Adrenal gland (tissue), 12 donors: ENCODE results near the gene TMEM109. TPM values are rescaled to one million over a fixed set of nuclear protein-coding genes. Genes with fewer than 3 reads are reported as not detected.

ENCODE experiments used
- DNase-seq, 7 donors: peaks; one replicate each; pipeline ENCODE4 v3.0.0-alpha.2; 2019 to 2020
- H3K27ac ChIP-seq, 5 donors: fragments of 200-600 bp; sonication (generic) in 4 of 5; 1 replicate in 3 of 5; 2 replicates in 2 of 5; pipeline versions ENCODE4 v1.5.1 to v1.8.0; 2016 to 2020; ENCODE audit warnings: mild to moderate bottlenecking in 1 of 5
- H3K27me3 ChIP-seq: fragments of 200-600 bp; 2 replicates; pipeline ENCODE4 v1.8.0; 2021
- H3K36me3 ChIP-seq, 2 donors: fragments of 200-600 bp; replicated peaks in 1 of 2; 1 replicate in 1 of 2; 2 replicates in 1 of 2; pipeline versions ENCODE4 v1.5.1 to v1.8.0; 2018 to 2022
- H3K4me1 ChIP-seq, 2 donors: fragments of 200-600 bp; replicated peaks in 1 of 2; 1 replicate in 1 of 2; 2 replicates in 1 of 2; pipeline versions ENCODE4 v1.5.1 to v1.8.0; 2018 to 2021
- H3K4me3 ChIP-seq, 4 donors: fragments of 200-600 bp; sonication (generic) in 3 of 4; one replicate each; pipeline ENCODE4 v1.5.1; 2016 to 2018
- H3K9me3 ChIP-seq, 3 donors: fragments of 200-600 bp; sonication (generic) in 1 of 3; replicated peaks in 1 of 3; 1 replicate in 2 of 3; 2 replicates in 1 of 3; pipeline versions ENCODE4 v1.5.1 to v1.8.0; 2016 to 2021
- CTCF ChIP-seq, 6 experiments: fragments of 450-650 bp in 4 of 6; fragments of 200-600 bp in 2 of 6; sonication (generic) in 1 of 6; IDR thresholded peaks; 1 replicate in 5 of 6; 2 replicates in 1 of 6; pipeline versions ENCODE4 v1.5.1 to v1.8.0; 2016 to 2021; ENCODE audit warnings: antibody characterized with exemption in 6 of 6, mild to moderate bottlenecking in 2 of 6, moderate library complexity in 1 of 6
- POLR2A ChIP-seq, 2 donors: fragments of 450-650 bp; IDR thresholded peaks; one replicate each; pipeline ENCODE4 v1.6.1; 2017; ENCODE audit warnings: antibody characterized with exemption in 2 of 2, mild to moderate bottlenecking in 2 of 2, moderate library complexity in 1 of 2
- WGBS, 4 donors: extraction: QIAGEN DNeasy Blood & Tissue Kit in 2 of 4; methylation state at CpG; one replicate each; pipeline versions ENCODE4 v1.1.5 to v1.1.7; 2013 to 2017; 5-methylcytosine and 5-hydroxymethylcytosine counted together
- intact Hi-C, 2 donors: fragments of 100-400 bp; cut with DNase I; formaldehyde crosslinking; loops; one replicate each; pipeline versions ENCODE4 v1.14.1 to v1.15.0; 2022 to 2023
- polyA plus RNA-seq, 3 donors: library from polyadenylated mRNA; stranded (reverse); fragments of 200-250 nt in 2 of 3; fragments of 350-450 nt in 1 of 3; fragmentation: Illumina TruSeq in 1 of 3; extraction: RNeasy Lipid Tissue Mini Kit (QIAGEN cat#74804) in 1 of 3; gene quantifications; one replicate each; pipeline ENCODE4 v1.2.3, GENCODE V29; 2013 to 2014
- total RNA-seq, 9 donors: library from RNA; depleted of rRNA in 4 of 9; stranded (reverse); fragments of >200 nt in 4 of 9; fragments of 120-200 nt in 1 of 9; fragmentation: NEBNext Ultra II Directional in 1 of 9; extraction: Animal tissue kit (Norgen Biotek cat#: 25700) in 1 of 9; gene quantifications; one replicate each; pipeline versions ENCODE4 v1.1.0 to v1.2.4, GENCODE V29; 2013 to 2023
- donor health status: healthy with polysubstance abuse.
- donor health status: Bipolar disorder and iron deficiency.
- donor health status: DM: yes; HTN: yes; CAD: no.
- donor health status: DM: no; HTN: no; CAD: no.
- donor health status: DM: no; HTN: no; CAD: no.
- donor health status: DM: yes; HTN: yes; CAD: no.

The TMEM109 gene
- total and polyA plus RNA-seq, 12 donors: 29.3 to 115 (median 84.8) TPM

- 48 to 57% (median 51%) methylated on average over 4 to 5 of the region's 5 CpGs for WGBS, 4 donors
- TF ChIP-seq POLR2A (IDR thresholded peaks at IDR 0.05) (no peak), CTCF (IDR thresholded peaks at IDR 0.05) (peak; percentile 26 to 68 (median 53))
- Histone ChIP-seq H3K4me3 (no peak overlapping the region), H3K36me3 (peaks cover 0 to 17% of the 10 kb centered on the region in 2 donors), H3K9me3 (no peaks in the 10 kb centered on the region), H3K4me1 (peaks cover 0 to 4% of the 10 kb centered on the region in 2 donors), H3K27ac (no peak overlapping the region), H3K27me3 (no peaks in the 10 kb centered on the region)
- intact Hi-C loops: loop anchor here in 1 of 2 donors (5.0 kb wide), 1 partner anchor 55 kb away; no protein-coding TSS in a partner anchor
- DNase-seq: peak; percentile 45 to 78 (median 60)
Measured at GRCh38 chr11:60887556-60887955, 26.4 kb upstream of the TMEM109 start.

GRCh38 chr11:60889869-60890311 is 24.1 kb upstream of the TMEM109 start:
- Histone ChIP-seq H3K36me3 (peaks cover 0 to 39% of the 10 kb centered on the region in 2 donors), H3K27me3 (no peaks in the 10 kb centered on the region), H3K4me1 (peaks cover 0 to 4% of the 10 kb centered on the region in 2 donors), H3K4me3 (no peak overlapping the region), H3K9me3 (no peaks in the 10 kb centered on the region), H3K27ac (no peak overlapping the region)
- peak in 1 of 7 donors; percentile 41 for DNase-seq
- TF ChIP-seq CTCF (IDR thresholded peaks at IDR 0.05): no peak
- TF ChIP-seq POLR2A (IDR thresholded peaks at IDR 0.05): no peak
- intact Hi-C loops: loop anchor here in 1 of 2 donors (5.0 kb wide), 2 partner anchors 58 to 113 kb away; no protein-coding TSS in a partner anchor
- WGBS, 4 donors: 71 to 80% (median 75%) methylated on average over 6 of the region's 6 CpGs

- Histone ChIP-seq H3K4me3 (no peak overlapping the region), H3K36me3 (peaks cover 0 to 47% of the 10 kb centered on the region in 2 donors), H3K27me3 (no peaks in the 10 kb centered on the region), H3K4me1 (peaks cover 0 to 4% of the 10 kb centered on the region in 2 donors), H3K9me3 (no peaks in the 10 kb centered on the region), H3K27ac (no peak overlapping the region)
- TF ChIP-seq CTCF (IDR thresholded peaks at IDR 0.05) (no peak), POLR2A (IDR thresholded peaks at IDR 0.05) (no peak)
- intact Hi-C loops: loop anchor here in 1 of 2 donors (5.0 kb wide), 1 partner anchor 113 kb away; no protein-coding TSS in a partner anchor
- WGBS, 4 donors: 45 to 62% (median 51%) methylated on average over 4 to 5 of the region's 5 CpGs
- DNase-seq: peak in 1 of 7 donors; percentile 50
Measured at GRCh38 chr11:60890696-60891095, 23.3 kb upstream of the TMEM109 start.

GRCh38 chr11:60891103-60891741 is 22.7 kb upstream of the TMEM109 start:
- TF ChIP-seq CTCF (IDR thresholded peaks at IDR 0.05): no peak
- no peak for TF ChIP-seq POLR2A (IDR thresholded peaks at IDR 0.05)
- peak; percentile 72 to 90 (median 88) for DNase-seq
- intact Hi-C loops: loop anchor here in 1 of 2 donors (5.0 kb wide), 1 partner anchor 114 kb away; no protein-coding TSS in a partner anchor
- H3K27me3 ChIP-seq: no peaks in the 10 kb centered on the region
- peak overlapping the region in 1 of 5 donors; percentile 14 for H3K27ac ChIP-seq
- H3K9me3 ChIP-seq: no peaks in the 10 kb centered on the region
- no peak overlapping the region for H3K4me3 ChIP-seq
- WGBS, 4 donors: 47 to 60% (median 50%) methylated on average over 4 to 7 of the region's 7 CpGs
- H3K4me1 ChIP-seq: peaks cover 0 to 4% of the 10 kb centered on the region in 2 donors
- peaks cover 0 to 52% of the 10 kb centered on the region in 2 donors for H3K36me3 ChIP-seq
